HepG2 (cell line): ENCODE data around the gene ACTR10. TPM values are rescaled to one million over a fixed set of nuclear protein-coding genes. Genes with fewer than 3 reads are reported as not detected.

ENCODE experiments used
- ATAC-seq: fragments of 200-7000 bp; cut with Tn5 transposase; 3 replicates; pipeline ENCODE4 v1.9.1; 2020; ENCODE audit warnings: mild to moderate bottlenecking, moderate library complexity
- BruUV-seq: library from RNA; stranded (reverse); fragments of 400-500 nt; replicated peaks from 2 replicates; lab custom pipeline; 2021; lab: Mats Ljungman, UMichigan
- CTCF ChIA-PET: fragments of 300-600 bp; formaldehyde crosslinking; extraction: SDS; loops from one replicate; lab custom pipeline; 2021; ENCODE audit warnings: low total read pairs, inconsistent platforms, low intra/inter-chr PET ratio; lab: Yijun Ruan, JAX
- POLR2A ChIA-PET: fragments of 350-600 bp; sonication (Branson Sonifier 250); formaldehyde crosslinking; loops from one replicate; lab custom pipeline; 2020; ENCODE audit warnings: antibody characterized with exemption, inconsistent platforms; lab: Yijun Ruan, JAX
- DNase-seq: peaks from one replicate; pipeline ENCODE4 v3.0.0-alpha.2; 2015; ENCODE audit warnings: low spot score
- FAIRE-seq: peaks from 3 replicates; lab custom pipeline; 2011; peaks lifted over from hg19 to GRCh38; lab: Jason Lieb, UNC
- H2AFZ ChIP-seq: one replicate; pipeline ENCODE4 v1.6.1; 2011; ENCODE audit warnings: low read length, inconsistent platforms
- H3K27ac ChIP-seq: fragments of 300-600 bp; 3 replicates; pipeline ENCODE4 v1.8.0; 2011; ENCODE audit warnings: mixed run types, mild to moderate bottlenecking, mixed read lengths, low read length, inconsistent platforms; ENCODE audit not compliant: insufficient read depth; ENCODE audit errors: extremely low read length
- H3K27me3 ChIP-seq, 2 experiments: fragments of 200-600 bp in 1 of 2; 2 replicates in 1 of 2; 3 replicates in 1 of 2; pipeline versions ENCODE4 v1.6.0 to v1.8.0; 2011; ENCODE audit warnings: low read length in 2 of 2, mild to moderate bottlenecking in 2 of 2, moderate library complexity in 2 of 2, inconsistent platforms in 1 of 2; ENCODE audit not compliant: insufficient read depth in 2 of 2, control insufficient read depth in 1 of 2
- H3K36me3 ChIP-seq, 2 experiments: fragments of 200-600 bp in 1 of 2; replicated peaks in 1 of 2; 2 replicates in 1 of 2; 3 replicates in 1 of 2; pipeline versions ENCODE4 v1.5.1 to v1.8.0; 2011; ENCODE audit warnings: low read length in 2 of 2, inconsistent platforms in 1 of 2; ENCODE audit not compliant: insufficient read depth in 2 of 2, control insufficient read depth in 1 of 2
- H3K4me1 ChIP-seq: 2 replicates; pipeline ENCODE4 v1.5.1; 2012; ENCODE audit warnings: low read length, inconsistent platforms; ENCODE audit not compliant: insufficient read depth
- H3K4me2 ChIP-seq: 2 replicates; pipeline ENCODE4 v1.6.0; 2011; ENCODE audit warnings: low read depth, low read length, inconsistent platforms
- H3K4me3 ChIP-seq, 3 experiments: fragments of 200-600 bp in 1 of 3; sonication (generic), shearing (Covaris generic) in 1 of 3; replicated peaks in 1 of 3; 2 replicates each; pipeline ENCODE4 v1.5.1; 2011 to 2016; ENCODE audit warnings: low read length in 3 of 3, inconsistent platforms in 2 of 3, low read depth in 2 of 3, mild to moderate bottlenecking in 2 of 3, control low read depth in 1 of 3, mixed read lengths in 1 of 3; ENCODE audit not compliant: insufficient read depth in 1 of 3
- H3K79me2 ChIP-seq: one replicate; pipeline ENCODE4 v1.6.1; 2011; ENCODE audit warnings: low read length, inconsistent platforms; ENCODE audit not compliant: insufficient read depth
- H3K9ac ChIP-seq: 2 replicates; pipeline ENCODE4 v1.6.0; 2011; ENCODE audit warnings: mild to moderate bottlenecking, low read depth, low read length, inconsistent platforms; ENCODE audit not compliant: insufficient read depth
- H3K9me3 ChIP-seq: 2 replicates; pipeline ENCODE4 v1.5.1; 2012; ENCODE audit warnings: mild to moderate bottlenecking, low read length
- H4K20me1 ChIP-seq: 2 replicates; pipeline ENCODE4 v1.6.0; 2011; ENCODE audit warnings: inconsistent platforms, mild to moderate bottlenecking, low read length, moderate library complexity; ENCODE audit not compliant: insufficient read depth
- CENPBD1 ChIP-seq: sonication (generic); formaldehyde crosslinking; IDR thresholded peaks from 2 replicates; pipeline ENCODE4 v1.8.0; 2022; ENCODE audit warnings: missing genetic modification reagents, low read depth, mild to moderate bottlenecking, borderline replicate concordance
- GTF2F1 ChIP-seq: fragments of 150-350 bp; IDR thresholded peaks from 2 replicates; pipeline ENCODE4 v1.6.1; 2014; ENCODE audit warnings: low read length
- KAT8 ChIP-seq: IDR thresholded peaks from 2 replicates; pipeline ENCODE4 v1.6.1; 2016; ENCODE audit warnings: missing genetic modification reagents, missing compliant biosample characterization
- MAFF ChIP-seq: IDR thresholded peaks from 2 replicates; pipeline ENCODE4 v1.6.1; 2011; ENCODE audit warnings: low read depth, low read length, improper control_type of control experiment
- NFIC ChIP-seq: IDR thresholded peaks from 2 replicates; pipeline ENCODE4 v1.6.1; 2012; ENCODE audit warnings: mild to moderate bottlenecking, low read length, inconsistent platforms
- NR0B2 ChIP-seq: sonication (generic); formaldehyde crosslinking; IDR thresholded peaks from 2 replicates; pipeline ENCODE4 v1.4.0; 2020; ENCODE audit warnings: mild to moderate bottlenecking, missing genetic modification reagents
- TIGD3 ChIP-seq: sonication (generic); formaldehyde crosslinking; IDR thresholded peaks from 2 replicates; pipeline ENCODE4 v1.5.1; 2020; ENCODE audit warnings: mild to moderate bottlenecking, missing genetic modification reagents, borderline replicate concordance
- WGBS: methylation state at CpG from one replicate; pipeline ENCODE4 v1.1.6; 2017; ENCODE audit warnings: low lambda C conversion rate; 5-methylcytosine and 5-hydroxymethylcytosine counted together
- in situ Hi-C: cut with HindIII; loops from 2 replicates; pipeline ENCODE4 v1.10.0; 2017; ENCODE audit warnings: low pct_unique_long_range_greater_than_20kb; ENCODE audit not compliant: extremely low pct_ligation_motif_present
- intact Hi-C: fragments of 100-400 bp; cut with micrococcal nuclease; formaldehyde crosslinking; loops from one replicate; pipeline ENCODE4 v1.10.0; 2022; ENCODE audit not compliant: unreplicated experiment
- polyA plus RNA-seq, 8 experiments: library from polyadenylated mRNA; depleted of rRNA in 3 of 8; stranded (reverse) in 7 of 8; unstranded in 1 of 8; fragments of >200 nt; fragmentation: Illumina TruSeq in 4 of 8; extraction: Trizol in 4 of 8; gene quantifications; 2 replicates each; pipeline versions ENCODE4 v1.2.1 to v1.2.3, GENCODE V29; 2011 to 2016; ENCODE audit warnings: low read depth in 4 of 8, missing spikeins in 1 of 8, mixed read lengths in 1 of 8; ENCODE audit not compliant: insufficient read depth in 1 of 8
- total RNA-seq, 5 experiments: library from RNA; depleted of rRNA; stranded (reverse); fragments of >200 nt; fragmentation: Illumina TruSeq; extraction: Trizol; gene quantifications; 2 replicates each; pipeline ENCODE4 v1.2.3, GENCODE V29; 2016; ENCODE audit warnings: low read depth in 1 of 5

Gene ACTR10
- total and polyA plus RNA-seq, 2 of the 13 experiments (the other 11 are each of a cell fraction or from before 2014, with no cell fraction given) = 30.0 to 41.3 TPM

GRCh38 chr14:58189176-58189575, 10.8 kb upstream of the ACTR10 start:
- Histone ChIP-seq H3K36me3 (no peaks in the 10 kb centered on the region), H2AFZ (no peak overlapping the region), H4K20me1 (no peaks in the 10 kb centered on the region), H3K9me3 (no peaks in the 10 kb centered on the region), H3K4me2 (no peak overlapping the region), H3K9ac (no peak overlapping the region), H3K27ac (no peak overlapping the region), H3K79me2 (no peaks in the 10 kb centered on the region), H3K4me3 (no peak overlapping the region), H3K4me1 (peaks cover 14% of the 10 kb centered on the region), H3K27me3 (no peaks in the 10 kb centered on the region; a peak in 1 of 5 replicates)
- ChIA-PET POLR2A (no interaction called here), CTCF (no interaction called here)
- no peak for FAIRE-seq
- in situ Hi-C loops = no loop called here
- intact Hi-C loops = no loop called here
- TF ChIP-seq TIGD3 (CRISPR knock-in tag) = no peak
- no peak for TF ChIP-seq CENPBD1 (CRISPR knock-in tag)
- TF ChIP-seq MAFF = no peak
- no peak for TF ChIP-seq GTF2F1
- no peak for TF ChIP-seq NR0B2 (CRISPR knock-in tag)
- no peak for TF ChIP-seq KAT8 (CRISPR knock-in tag)
- TF ChIP-seq NFIC = no peak
- TF ChIP-seq, all 625 proteins: peak for 0
- ATAC-seq = no peak
- no peak for DNase-seq
- no TSS peak for BruUV-seq
- WGBS = 0% methylated on average over 2 of the region's 2 CpGs
